ENCODE data around the gene ERRFI1. TPM values are rescaled to one million over a fixed set of nuclear protein-coding genes. Genes with fewer than 3 reads are reported as not detected.
"Not testable (repeated sequence)": the region's sequence is repeated elsewhere in the genome, so short reads cannot be mapped to it uniquely, and the experiment has no call there.

The ERRFI1 gene
- total and polyA plus RNA-seq, 4 donors: 65.1 to 146 (median 87.8) TPM

- H3K27me3 ChIP-seq (ENCODE audit: control insufficient read depth, insufficient read depth, low read length); DNase-seq (ENCODE audit: low read depth in 4 of 6, low spot score in 6 of 6); H3K9me3 ChIP-seq (ENCODE audit: control insufficient read depth, insufficient read depth, low read length); H3K4me1 ChIP-seq (ENCODE audit: control insufficient read depth, insufficient read depth, low read length); H3K27ac ChIP-seq (ENCODE audit: low read depth, low read length); H3K4me3 ChIP-seq (ENCODE audit: low read depth, low read length): not testable (repeated sequence)
- WGBS (ENCODE audit: insufficient coverage): 89% methylated on average over 3 of the region's 7 CpGs
- H3K36me3 ChIP-seq (ENCODE audit: control insufficient read depth, insufficient read depth, low read length): peaks cover 31% of the 10 kb centered on the region
These were observed 62.3 kb downstream of the ERRFI1 start for GRCh38 chr1:7963841-7964240.

GRCh38 chr1:7963378-7963730 lies 62.8 kb downstream of the ERRFI1 start:
- H3K9me3 ChIP-seq (ENCODE audit: control insufficient read depth, insufficient read depth, low read length); H3K27ac ChIP-seq (ENCODE audit: low read depth, low read length); H3K4me3 ChIP-seq (ENCODE audit: low read depth, low read length); H3K4me1 ChIP-seq (ENCODE audit: control insufficient read depth, insufficient read depth, low read length); H3K27me3 ChIP-seq (ENCODE audit: control insufficient read depth, insufficient read depth, low read length); DNase-seq (ENCODE audit: low read depth in 4 of 6, low spot score in 6 of 6): not testable (repeated sequence)
- H3K36me3 ChIP-seq (ENCODE audit: control insufficient read depth, insufficient read depth, low read length): peaks cover 27% of the 10 kb centered on the region
- 98% methylated on average over 11 of the region's 12 CpGs for WGBS (ENCODE audit: insufficient coverage)

- peaks cover 8% of the 10 kb centered on the region for H3K4me1 ChIP-seq (ENCODE audit: control insufficient read depth, insufficient read depth, low read length)
- 89% methylated on average over 5 of the region's 11 CpGs for WGBS (ENCODE audit: insufficient coverage)
- H3K9me3 ChIP-seq (ENCODE audit: control insufficient read depth, insufficient read depth, low read length): no peaks in the 10 kb centered on the region
- H3K4me3 ChIP-seq (ENCODE audit: low read depth, low read length): peak overlapping the region; percentile 93
- peaks cover 26% of the 10 kb centered on the region for H3K36me3 ChIP-seq (ENCODE audit: control insufficient read depth, insufficient read depth, low read length)
- H3K27me3 ChIP-seq (ENCODE audit: control insufficient read depth, insufficient read depth, low read length): no peaks in the 10 kb centered on the region
- DNase-seq (ENCODE audit: low read depth in 4 of 6, low spot score in 6 of 6): no peak
- no peak overlapping the region for H3K27ac ChIP-seq (ENCODE audit: low read depth, low read length)
These were observed 63.3 kb downstream of the ERRFI1 start for GRCh38 chr1:7962636-7963377.

DNA sequence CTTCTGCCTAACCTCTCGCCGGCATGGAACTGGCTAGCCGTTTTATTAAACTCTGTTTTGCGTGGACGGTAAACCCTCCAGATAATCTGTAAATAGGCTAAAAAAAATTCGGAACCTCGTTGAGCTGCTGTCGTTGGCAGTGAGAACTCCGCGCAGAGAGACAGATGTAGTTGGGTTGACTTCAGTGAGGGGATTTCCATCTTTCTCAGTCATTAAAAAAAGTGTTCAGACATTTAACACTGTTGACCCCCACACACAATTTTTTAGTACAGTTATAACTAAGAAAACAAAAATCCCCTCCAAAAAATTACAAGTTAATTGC lies 64.1 kb downstream of the ERRFI1 start:
- H3K27ac ChIP-seq (ENCODE audit: low read depth, low read length): peak overlapping the region; percentile 94
- peaks cover 8% of the 10 kb centered on the region for H3K4me1 ChIP-seq (ENCODE audit: control insufficient read depth, insufficient read depth, low read length)
- no peaks in the 10 kb centered on the region for H3K9me3 ChIP-seq (ENCODE audit: control insufficient read depth, insufficient read depth, low read length)
- H3K36me3 ChIP-seq (ENCODE audit: control insufficient read depth, insufficient read depth, low read length): peaks cover 23% of the 10 kb centered on the region
- peak overlapping the region; percentile 93 for H3K4me3 ChIP-seq (ENCODE audit: low read depth, low read length)
- DNase-seq (ENCODE audit: low read depth in 4 of 6, low spot score in 6 of 6): no peak
- H3K27me3 ChIP-seq (ENCODE audit: control insufficient read depth, insufficient read depth, low read length): no peaks in the 10 kb centered on the region
- 0% methylated on average over 6 of the region's 10 CpGs for WGBS (ENCODE audit: insufficient coverage)

Small RNA genes within 50 kb of the gene (small RNA-seq; reads per million reads assigned to genes)
- not detected for gene RF00019 (ENCODE audit: low replicate concordance)

Other genes starting within 250 kb of the ERRFI1 start
- 10 to 100 TPM; 17.8 to 19.3 TPM for gene PER3, start 242.0 kb downstream of the ERRFI1 start, total RNA-seq
- gene PER3, start 242.0 kb downstream of the ERRFI1 start, polyA plus RNA-seq (ENCODE audit: insufficient read length in 2 of 2): 10 to 100 TPM; 13.7 to 17.8 TPM
- 10 to 100 TPM in 1 of 2 donors, 1 to 10 TPM in 1; 3.6 to 11.0 TPM for gene UTS2, start 173.2 kb downstream of the ERRFI1 start, total RNA-seq
- 10 to 100 TPM; 21.2 to 33.9 TPM for gene UTS2, start 173.2 kb downstream of the ERRFI1 start, polyA plus RNA-seq (ENCODE audit: insufficient read length in 2 of 2)
- gene TNFRSF9, start 85.5 kb downstream of the ERRFI1 start, total RNA-seq: under 1 TPM; 0.10 to 0.11 TPM
- gene TNFRSF9, start 85.5 kb downstream of the ERRFI1 start, polyA plus RNA-seq (ENCODE audit: insufficient read length in 2 of 2): under 1 TPM in 1 of 2 donors, not detected in 1; 0.29 TPM
- 100 to 1,000 TPM; 178 to 322 TPM for gene PARK7, start 64.6 kb downstream of the ERRFI1 start, total RNA-seq
- gene PARK7, start 64.6 kb downstream of the ERRFI1 start, polyA plus RNA-seq (ENCODE audit: insufficient read length in 2 of 2): 100 to 1,000 TPM; 428 to 435 TPM